H9 (cell line): Measurements from ENCODE around the gene SFRP5. TPM values are rescaled to one million over a fixed set of nuclear protein-coding genes. Genes with fewer than 3 reads are reported as not detected.

Source experiments
- DNase-seq: peaks from one replicate; pipeline ENCODE4 v3.0.0-alpha.2; 2017
- H2AFZ ChIP-seq: one replicate; pipeline ENCODE4 v1.6.1; 2013; ENCODE audit warnings: mild to moderate bottlenecking, low read length, control low read depth, moderate library complexity
- H2AK5ac ChIP-seq: 2 replicates; pipeline ENCODE4 v1.6.1; 2013; ENCODE audit warnings: low read length, control low read depth, mixed read lengths; ENCODE audit not compliant: insufficient read length
- H2BK120ac ChIP-seq: one replicate; pipeline ENCODE4 v1.6.1; 2013; ENCODE audit warnings: low read depth, mild to moderate bottlenecking, low read length, control low read depth, inconsistent platforms; ENCODE audit not compliant: poor library complexity, severe bottlenecking
- H2BK12ac ChIP-seq: 2 replicates; pipeline ENCODE4 v1.6.1; 2013; ENCODE audit warnings: low read length, control low read depth, mixed read lengths, low read depth; ENCODE audit not compliant: insufficient read length
- H2BK15ac ChIP-seq: 2 replicates; pipeline ENCODE4 v1.6.1; 2013; ENCODE audit warnings: low read depth, low read length, control low read depth
- H2BK20ac ChIP-seq: one replicate; pipeline ENCODE4 v1.6.1; 2013; ENCODE audit warnings: low read depth, mild to moderate bottlenecking, low read length, control low read depth, inconsistent platforms; ENCODE audit not compliant: poor library complexity, severe bottlenecking
- H2BK5ac ChIP-seq: 2 replicates; pipeline ENCODE4 v1.6.1; 2013; ENCODE audit warnings: low read length, control low read depth, mixed read lengths; ENCODE audit not compliant: insufficient read length
- H3K14ac ChIP-seq: 2 replicates; pipeline ENCODE4 v1.6.1; 2013; ENCODE audit warnings: low read length, control low read depth; ENCODE audit not compliant: insufficient read depth
- H3K18ac ChIP-seq: 2 replicates; pipeline ENCODE4 v1.6.1; 2013; ENCODE audit warnings: low read depth, mild to moderate bottlenecking, mixed read lengths, low read length, control low read depth; ENCODE audit not compliant: insufficient read length
- H3K23ac ChIP-seq: 2 replicates; pipeline ENCODE4 v1.6.1; 2013; ENCODE audit warnings: low read length, control low read depth, mixed read lengths, low read depth; ENCODE audit not compliant: insufficient read length
- H3K23me2 ChIP-seq: 2 replicates; pipeline ENCODE4 v1.6.1; 2013; ENCODE audit warnings: low read depth, mild to moderate bottlenecking, mixed read lengths, low read length, control low read depth; ENCODE audit not compliant: insufficient read length, poor library complexity, severe bottlenecking
- H3K27ac ChIP-seq: 2 replicates; pipeline ENCODE4 v1.5.1; 2013; ENCODE audit warnings: low read length, control low read depth, mixed read lengths, low read depth; ENCODE audit not compliant: insufficient read length
- H3K27me3 ChIP-seq: 2 replicates; pipeline ENCODE4 v1.6.1; 2013; ENCODE audit warnings: low read length, control low read depth, inconsistent platforms; ENCODE audit not compliant: insufficient read depth
- H3K4ac ChIP-seq: 2 replicates; pipeline ENCODE4 v1.6.1; 2013; ENCODE audit warnings: low read depth, mild to moderate bottlenecking, control low read depth, inconsistent platforms, low read length, moderate library complexity
- H3K4me1 ChIP-seq: 2 replicates; pipeline ENCODE4 v1.6.1; 2013; ENCODE audit warnings: low read length, control low read depth, inconsistent platforms; ENCODE audit not compliant: insufficient read depth
- H3K4me2 ChIP-seq: 2 replicates; pipeline ENCODE4 v1.6.1; 2013; ENCODE audit warnings: low read length, control low read depth, mixed read lengths; ENCODE audit not compliant: insufficient read length, insufficient read depth
- H3K56ac ChIP-seq: 2 replicates; pipeline ENCODE4 v1.6.1; 2013; ENCODE audit warnings: low read depth, mild to moderate bottlenecking, mixed read lengths, low read length, control low read depth; ENCODE audit not compliant: insufficient read length
- H3K79me1 ChIP-seq: 2 replicates; pipeline ENCODE4 v1.6.1; 2013; ENCODE audit warnings: low read depth, mild to moderate bottlenecking, moderate library complexity, low read length, control low read depth, inconsistent platforms; ENCODE audit not compliant: insufficient read depth, poor library complexity, severe bottlenecking
- H3K79me2 ChIP-seq: 2 replicates; pipeline ENCODE4 v1.6.1; 2013; ENCODE audit warnings: low read length, control low read depth, inconsistent platforms; ENCODE audit not compliant: insufficient read depth
- H3K9ac ChIP-seq: 2 replicates; pipeline ENCODE4 v1.6.1; 2013; ENCODE audit warnings: low read length, control low read depth, mixed read lengths; ENCODE audit not compliant: insufficient read length; ENCODE audit errors: extremely low read depth
- H3K9me3 ChIP-seq: one replicate; pipeline ENCODE4 v1.6.1; 2013; ENCODE audit warnings: low read depth, low read length, inconsistent platforms; ENCODE audit not compliant: control insufficient read depth
- H3T11ph ChIP-seq: one replicate; pipeline ENCODE4 v1.6.1; 2013; ENCODE audit warnings: mild to moderate bottlenecking, low read length, control low read depth, inconsistent platforms
- H4K20me1 ChIP-seq: one replicate; pipeline ENCODE4 v1.6.1; 2013; ENCODE audit not compliant: control insufficient read depth, insufficient read length, insufficient read depth
- H4K5ac ChIP-seq: 2 replicates; pipeline ENCODE4 v1.6.1; 2013; ENCODE audit warnings: low read depth, mild to moderate bottlenecking, mixed read lengths, low read length, control low read depth; ENCODE audit not compliant: insufficient read length
- H4K8ac ChIP-seq: replicated peaks from 2 replicates; pipeline ENCODE4 v1.6.1; 2013; ENCODE audit warnings: low read length, control low read depth, mixed read lengths, low read depth; ENCODE audit not compliant: insufficient read length
- H4K91ac ChIP-seq: 2 replicates; pipeline ENCODE4 v1.6.1; 2013; ENCODE audit warnings: low read depth, mild to moderate bottlenecking, moderate library complexity, mixed read lengths, low read length, control low read depth; ENCODE audit not compliant: insufficient read length
- H3K27ac Mint-ChIP-seq, 3 experiments: 2 replicates in 2 of 3; 3 replicates in 1 of 3; pipeline ENCODE4 v1.8.0; 2020 to 2021; ENCODE audit warnings: mixed read lengths in 3 of 3, mild to moderate bottlenecking in 1 of 3, moderate library complexity in 1 of 3
- H3K27me3 Mint-ChIP-seq: 2 replicates; pipeline ENCODE4 v1.8.0; 2021; ENCODE audit warnings: low read depth, mild to moderate bottlenecking, moderate library complexity, mixed read lengths
- H3K36me3 Mint-ChIP-seq, 3 experiments: 2 replicates in 2 of 3; 3 replicates in 1 of 3; pipeline ENCODE4 v1.8.0; 2020 to 2021; ENCODE audit warnings: low read depth in 3 of 3, mixed read lengths in 3 of 3; ENCODE audit not compliant: insufficient read depth in 1 of 3
- H3K4me1 Mint-ChIP-seq, 2 experiments: 2 replicates each; pipeline ENCODE4 v1.8.0; 2020; ENCODE audit warnings: mixed read lengths in 2 of 2
- H3K4me3 Mint-ChIP-seq, 2 experiments: 2 replicates in 1 of 2; 3 replicates in 1 of 2; pipeline ENCODE4 v1.8.0; 2020 to 2021; ENCODE audit warnings: mild to moderate bottlenecking in 2 of 2, mixed read lengths in 2 of 2, moderate library complexity in 1 of 2
- H3K9me3 Mint-ChIP-seq, 2 experiments: 2 replicates in 1 of 2; 3 replicates in 1 of 2; pipeline ENCODE4 v1.8.0; 2020; ENCODE audit warnings: mild to moderate bottlenecking in 2 of 2, mixed read lengths in 2 of 2, moderate library complexity in 1 of 2
- CTCF ChIP-seq: fragments of 200-600 bp; sonication (generic); conservative IDR thresholded peaks from 3 replicates; pipeline ENCODE4 v1.8.0; 2021; ENCODE audit warnings: antibody characterized with exemption, mild to moderate bottlenecking
- WGBS: extraction: QIAGEN DNeasy Blood & Tissue Kit; methylation state at CpG from one replicate; pipeline ENCODE4 v1.1.7; 2013; ENCODE audit warnings: missing lambda C conversion rate, low lambda C conversion rate, mixed read lengths; ENCODE audit not compliant: insufficient read length; ENCODE audit errors: extremely low coverage; 5-methylcytosine and 5-hydroxymethylcytosine counted together
- total RNA-seq: library from RNA; stranded (reverse); gene quantifications from 2 replicates; pipeline ENCODE4 v1.2.1, GENCODE V29; 2021

The SFRP5 gene
- total RNA-seq, 1 experiment from 2014 or later = 1.7 TPM

DNA sequence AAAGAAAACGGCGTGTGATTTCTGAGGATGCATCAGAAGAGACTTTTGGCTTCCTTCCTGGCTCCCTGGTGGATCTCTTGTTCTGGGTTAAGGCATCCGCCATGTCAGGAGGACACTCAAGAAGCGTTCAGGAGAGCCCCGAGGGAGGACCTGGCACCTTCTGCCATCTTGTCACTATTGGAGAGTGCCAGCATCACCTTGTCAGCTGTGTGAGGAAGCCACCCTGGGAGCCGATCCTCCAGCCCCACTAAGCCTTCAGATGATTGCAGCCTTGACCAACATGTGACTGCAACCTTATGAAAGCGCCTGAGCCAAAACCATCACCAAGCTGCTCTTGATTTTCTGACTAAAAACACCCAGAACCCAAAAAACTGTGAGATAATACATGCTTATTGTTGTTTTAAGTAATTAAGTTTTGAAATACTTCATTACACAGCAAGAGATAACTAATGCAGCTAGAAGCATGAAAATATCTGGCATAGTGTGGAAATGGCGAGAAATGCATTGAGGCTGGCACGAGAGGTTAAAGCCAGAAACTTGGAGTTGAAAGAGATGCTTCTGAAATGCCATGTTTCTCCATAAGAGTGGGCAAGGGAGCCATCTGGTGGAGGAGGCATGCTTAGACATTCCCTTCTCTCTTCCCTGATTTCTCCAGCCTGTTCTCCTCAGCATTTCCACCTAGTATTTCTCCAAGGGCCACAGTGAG is 40.3 kb downstream of the SFRP5 start:
- H3K4me2 ChIP-seq = no peak overlapping the region
- WGBS = no CpG with 5 or more reads among the region's 9 CpGs
- Mint-ChIP-seq H3K4me3 (no peak overlapping the region), H3K27ac (no peak overlapping the region), H3K4me1 (peaks cover 4 to 7% of the 10 kb centered on the region in 2 experiments), H3K36me3 (peaks cover 7 to 11% (median 8%) of the 10 kb centered on the region in 3 experiments; a peak in 6 of 7 replicates), H3K27me3 (peaks cover 30% of the 10 kb centered on the region), H3K9me3 (peaks cover 11% of the 10 kb centered on the region in 2 experiments)
- H3K79me2 ChIP-seq = no peaks in the 10 kb centered on the region
- H3K14ac ChIP-seq = no peak overlapping the region
- no peak overlapping the region for H4K8ac ChIP-seq
- H2BK15ac ChIP-seq = no peak overlapping the region
- DNase-seq = peak; percentile 69
- no peak overlapping the region for H2AFZ ChIP-seq
- peaks cover 4% of the 10 kb centered on the region for H3K9me3 ChIP-seq
- H3K23ac ChIP-seq = no peak overlapping the region
- no peak overlapping the region for H2BK12ac ChIP-seq
- no peak overlapping the region for H2BK120ac ChIP-seq
- no peak overlapping the region for H3T11ph ChIP-seq
- no peak overlapping the region for H2BK20ac ChIP-seq
- no peaks in the 10 kb centered on the region for H3K79me1 ChIP-seq
- H4K20me1 ChIP-seq = no peaks in the 10 kb centered on the region
- H4K5ac ChIP-seq = no peak overlapping the region
- no peak overlapping the region for H2AK5ac ChIP-seq
- H3K9ac ChIP-seq = no peak overlapping the region
- no peaks in the 10 kb centered on the region for H3K23me2 ChIP-seq
- H3K4ac ChIP-seq = no peak overlapping the region
- H4K91ac ChIP-seq = no peak overlapping the region
- no peaks in the 10 kb centered on the region; the same call in 1 of the 2 replicates for H3K4me1 ChIP-seq
- H3K18ac ChIP-seq = no peak overlapping the region
- H3K56ac ChIP-seq = no peak overlapping the region
- peak; percentile 90 for TF ChIP-seq CTCF
- H3K27ac ChIP-seq = no peak overlapping the region
- H3K27me3 ChIP-seq = peaks cover 16% of the 10 kb centered on the region; the same call in 1 of the 2 replicates
- no peak overlapping the region for H2BK5ac ChIP-seq
